Measurements from ENCODE around the gene ASTE1.
"Not testable (repeated sequence)": the region's sequence is repeated elsewhere in the genome, so short reads cannot be mapped to it uniquely, and the experiment has no call there.

Gene ASTE1

GRCh38 chr3:131026321-131027151 lies at the start of gene ASTE1, which contains the start of gene NEK11:
ASTE1 (minus strand) TSS chr3:131026825; CDS start chr3:131025306, 1,519 bp downstream.
NEK11 (plus strand) TSS chr3:131026877; CDS start chr3:131029709, 2,832 bp downstream.
- peak; percentile 91 to 92 for DNase-seq

- no peak for DNase-seq
Measured at GRCh38 chr3:131075632-131076328, 49.2 kb upstream of the ASTE1 start.

GRCh38 chr3:131072845-131073244 lies 46.2 kb upstream of the ASTE1 start:
- no peak for DNase-seq

- DNase-seq = no peak
Measured at GRCh38 chr3:131072099-131072559, 45.5 kb upstream of the ASTE1 start.

- DNase-seq = no peak
Measured at GRCh38 chr3:131067983-131068382, 41.4 kb upstream of the ASTE1 start.

- DNase-seq = no peak
Measured at GRCh38 chr3:131053043-131053859, 26.6 kb upstream of the ASTE1 start.

GRCh38 chr3:131050001-131050400 lies 23.4 kb upstream of the ASTE1 start:
- DNase-seq = no peak

- no peak for DNase-seq
Measured at GRCh38 chr3:131048030-131048429, 21.4 kb upstream of the ASTE1 start.

- no peak for DNase-seq
Measured at GRCh38 chr3:131047582-131047981, 21.0 kb upstream of the ASTE1 start.

GRCh38 chr3:131042271-131042985 lies 15.8 kb upstream of the ASTE1 start:
- not testable (repeated sequence) for DNase-seq

- no peak for DNase-seq
Measured at GRCh38 chr3:131038326-131038725, 11.7 kb upstream of the ASTE1 start.

GRCh38 chr3:131036986-131037385 lies 10.4 kb upstream of the ASTE1 start:
- DNase-seq = no peak

- DNase-seq = no peak
Measured at GRCh38 chr3:131036200-131036816, 9.7 kb upstream of the ASTE1 start.

- DNase-seq = peak; percentile 60 to 77
Measured at GRCh38 chr3:131033480-131034080, 7.0 kb upstream of the ASTE1 start.

- no peak for DNase-seq
Measured at GRCh38 chr3:131031660-131032059, 5.0 kb upstream of the ASTE1 start.

- no peak for DNase-seq
Measured at GRCh38 chr3:131028844-131029243, 2.2 kb upstream of the ASTE1 start.

GRCh38 chr3:131025539-131025938 lies 1.1 kb downstream of the ASTE1 start:
- no peak for DNase-seq

GRCh38 chr3:131020122-131020693 lies 6.4 kb downstream of the ASTE1 start:
- DNase-seq = no peak

GRCh38 chr3:131018970-131019369 lies 7.7 kb downstream of the ASTE1 start:
- no peak for DNase-seq

- DNase-seq = no peak
Measured at GRCh38 chr3:131009698-131010097, 16.9 kb downstream of the ASTE1 start.

GRCh38 chr3:131008326-131008725 lies 18.3 kb downstream of the ASTE1 start:
- no peak for DNase-seq

All from NCI-H2081 (cell line).